HL-60/S4 treated with phorbol 12-myristate 13-acetate at 8.2 ng/mL for 4 days and 3 days (cell line): ENCODE results near the gene CNNM3.

ENCODE experiments used
- in situ Hi-C: fragments of 300-500 bp; cut with MboI; formaldehyde crosslinking; loops from 2 replicates; pipeline ENCODE4 v1.15.0; 2022; ENCODE audit warnings: low sequenced_read_pairs

The CNNM3 gene

GRCh38 chr2:96838345-96839292 is 22.6 kb downstream of the CNNM3 start:
- in situ Hi-C loops: no loop called here

GRCh38 chr2:96839293-96839874 is 23.3 kb downstream of the CNNM3 start:
- in situ Hi-C loops: no loop called here

- in situ Hi-C loops: no loop called here
Observed at GRCh38 chr2:96839875-96840850, 24.1 kb downstream of the CNNM3 start.

GRCh38 chr2:96841701-96842495 is 25.8 kb downstream of the CNNM3 start:
- in situ Hi-C loops: no loop called here

- in situ Hi-C loops: no loop called here
Observed at GRCh38 chr2:96842600-96842999, 26.5 kb downstream of the CNNM3 start.

GRCh38 chr2:96843538-96844268 is 27.6 kb downstream of the CNNM3 start, which contains the start of gene ANKRD23:
Gene ANKRD23, minus strand, starts transcription at chr2:96844021. Its CDS starts 29 bp downstream, at chr2:96843992.
- in situ Hi-C loops: no loop called here

- in situ Hi-C loops: no loop called here
Observed at GRCh38 chr2:96844405-96844808, 28.3 kb downstream of the CNNM3 start.

- in situ Hi-C loops: no loop called here
Observed at GRCh38 chr2:96846825-96847224, 30.8 kb downstream of the CNNM3 start.

GRCh38 chr2:96847586-96847985 is 31.5 kb downstream of the CNNM3 start:
- in situ Hi-C loops: no loop called here

GRCh38 chr2:96848264-96848663 is 32.2 kb downstream of the CNNM3 start:
- in situ Hi-C loops: no loop called here

GRCh38 chr2:96852667-96853066 is 36.6 kb downstream of the CNNM3 start:
- in situ Hi-C loops: no loop called here

GRCh38 chr2:96853321-96853720 is 37.3 kb downstream of the CNNM3 start:
- in situ Hi-C loops: no loop called here

- in situ Hi-C loops: loop anchor here (5.0 kb wide), 1 partner anchor 95 kb away; no protein-coding TSS in a partner anchor
Observed at GRCh38 chr2:96856776-96857666, 41.0 kb downstream of the CNNM3 start.

GRCh38 chr2:96857667-96858372 is 41.8 kb downstream of the CNNM3 start, which contains the start of gene ANKRD39:
Gene ANKRD39, minus strand, starts transcription at chr2:96858016. Its CDS starts 29 bp downstream, at chr2:96857987.
- in situ Hi-C loops: loop anchor here (5.0 kb wide), 1 partner anchor 94 kb away; no protein-coding TSS in a partner anchor

- in situ Hi-C loops: loop anchor here (5.0 kb wide), 1 partner anchor 93 kb away; no protein-coding TSS in a partner anchor
Observed at GRCh38 chr2:96859099-96859649, 43.1 kb downstream of the CNNM3 start.

GRCh38 chr2:96859681-96860064 is 43.6 kb downstream of the CNNM3 start:
- in situ Hi-C loops: loop anchor here (5.0 kb wide), 1 partner anchor 93 kb away; no protein-coding TSS in a partner anchor
